Mononuclear cell (primary cell): Measurements from ENCODE around the gene CAND1. TPM values are rescaled to one million over a fixed set of nuclear protein-coding genes. Genes with fewer than 3 reads are reported as not detected.

Experiments
- H3K27me3 ChIP-seq: 2 replicates; pipeline ENCODE4 v1.6.0; 2011; ENCODE audit warnings: low read length, control low read depth; ENCODE audit not compliant: insufficient read depth
- H3K4me1 ChIP-seq: 2 replicates; pipeline ENCODE4 v1.5.1; 2011; ENCODE audit warnings: mild to moderate bottlenecking, low read length, control low read depth; ENCODE audit not compliant: insufficient read depth
- H3K4me3 ChIP-seq: 2 replicates; pipeline ENCODE4 v1.5.1; 2011; ENCODE audit warnings: mild to moderate bottlenecking, low read length, moderate library complexity
- H3K9me3 ChIP-seq: 2 replicates; pipeline ENCODE4 v1.5.1; 2011; ENCODE audit warnings: low read depth, mild to moderate bottlenecking, control low read depth, low read length
- total RNA-seq: library from RNA; depleted of rRNA; stranded (reverse); fragments of >200 nt; gene quantifications from one replicate; pipeline ENCODE4 v1.2.3, GENCODE V29; 2012

Gene CAND1
- total RNA-seq, 1 donor = 127 TPM

DNA sequence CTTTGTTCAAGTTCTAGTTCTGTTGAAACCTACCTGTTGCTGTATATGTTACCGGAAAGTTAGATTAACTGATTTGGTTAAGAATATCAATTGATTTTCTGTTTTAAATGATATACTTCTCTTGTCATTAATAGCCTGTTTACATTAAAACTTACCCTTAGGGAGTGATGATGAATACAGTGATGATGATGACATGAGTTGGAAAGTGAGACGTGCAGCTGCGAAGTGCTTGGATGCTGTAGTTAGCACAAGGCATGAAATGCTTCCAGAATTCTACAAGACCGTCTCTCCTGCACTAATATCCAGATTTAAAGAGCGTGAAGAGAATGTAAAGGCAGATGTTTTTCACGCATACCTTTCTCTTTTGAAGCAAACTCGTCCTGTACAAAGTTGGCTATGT lies 33.0 kb downstream of the CAND1 start:
- H3K9me3 ChIP-seq = no peaks in the 10 kb centered on the region
- H3K27me3 ChIP-seq = no peaks in the 10 kb centered on the region
- H3K4me1 ChIP-seq = no peaks in the 10 kb centered on the region
- no peak overlapping the region for H3K4me3 ChIP-seq

DNA sequence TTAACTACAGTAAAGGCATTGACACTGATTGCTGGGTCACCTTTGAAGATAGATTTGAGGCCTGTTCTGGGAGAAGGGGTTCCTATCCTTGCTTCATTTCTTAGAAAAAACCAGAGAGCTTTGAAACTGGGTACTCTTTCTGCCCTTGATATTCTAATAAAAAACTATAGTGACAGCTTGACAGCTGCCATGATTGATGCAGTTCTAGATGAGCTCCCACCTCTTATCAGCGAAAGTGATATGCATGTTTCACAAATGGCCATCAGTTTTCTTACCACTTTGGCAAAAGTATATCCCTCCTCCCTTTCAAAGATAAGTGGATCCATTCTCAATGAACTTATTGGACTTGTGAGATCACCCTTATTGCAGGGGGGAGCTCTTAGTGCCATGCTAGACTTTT lies 36.4 kb downstream of the CAND1 start:
- H3K27me3 ChIP-seq = no peaks in the 10 kb centered on the region
- H3K4me1 ChIP-seq = no peaks in the 10 kb centered on the region
- H3K4me3 ChIP-seq = no peak overlapping the region
- H3K9me3 ChIP-seq = no peaks in the 10 kb centered on the region

DNA sequence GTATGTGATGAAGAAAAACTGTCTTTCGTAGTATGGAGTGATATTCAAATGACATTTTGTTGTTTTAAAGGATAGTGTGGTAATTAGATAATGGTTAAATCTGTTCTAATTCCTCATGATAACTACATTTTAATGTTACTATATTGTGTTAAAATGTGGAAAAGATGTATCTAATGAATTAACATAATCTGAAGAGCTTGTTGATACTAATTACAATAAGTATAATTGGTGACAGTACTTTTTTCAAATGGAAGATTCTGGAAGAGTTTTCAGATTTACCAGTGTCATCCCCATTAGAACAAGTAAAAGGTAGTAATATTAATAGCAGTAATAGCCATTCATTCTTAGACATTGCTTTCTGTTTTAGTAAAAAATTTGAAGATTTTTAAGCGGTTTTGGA lies 37.6 kb downstream of the CAND1 start:
- Histone ChIP-seq H3K4me1 (no peaks in the 10 kb centered on the region), H3K9me3 (no peaks in the 10 kb centered on the region), H3K4me3 (no peak overlapping the region), H3K27me3 (no peaks in the 10 kb centered on the region)

DNA sequence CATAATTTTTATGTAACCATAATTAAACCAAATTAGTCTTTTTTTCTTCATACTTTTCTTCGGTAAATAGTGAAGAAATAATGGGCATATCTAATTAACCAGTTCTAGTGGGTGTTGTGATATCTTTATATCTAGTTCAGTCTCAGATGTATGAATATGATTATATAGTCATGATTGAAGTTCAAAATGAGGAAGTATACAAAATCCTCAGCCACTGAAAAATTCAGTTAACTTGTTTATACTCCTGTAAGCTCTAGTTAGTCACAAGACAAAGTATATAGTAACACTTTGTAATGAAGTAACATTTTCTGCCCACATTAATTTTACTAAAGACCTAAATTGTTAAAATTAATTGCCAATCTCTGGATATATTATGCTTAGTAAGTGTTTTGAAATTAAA lies 46.5 kb downstream of the CAND1 start:
- no peaks in the 10 kb centered on the region for H3K4me1 ChIP-seq
- H3K4me3 ChIP-seq = no peak overlapping the region
- no peaks in the 10 kb centered on the region for H3K9me3 ChIP-seq
- H3K27me3 ChIP-seq = no peaks in the 10 kb centered on the region

DNA sequence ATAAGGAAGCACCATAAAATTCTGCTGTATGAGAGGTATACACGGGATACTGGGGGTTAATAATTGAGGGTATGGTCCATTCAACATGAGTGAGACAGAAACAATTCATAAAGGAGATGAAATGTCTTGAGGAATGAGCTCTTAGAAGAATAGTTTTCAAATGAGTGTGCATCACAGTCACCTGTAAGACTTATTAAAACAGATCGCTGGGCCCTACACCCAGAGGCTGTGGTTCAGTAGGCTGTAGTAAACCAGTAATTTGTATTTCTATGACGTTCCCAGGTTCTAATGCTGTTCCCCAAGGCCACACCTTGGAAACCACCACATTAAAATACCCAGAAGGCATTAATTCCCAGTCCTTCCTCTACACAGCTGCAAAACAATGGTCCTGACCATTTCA lies 49.6 kb downstream of the CAND1 start:
- no peaks in the 10 kb centered on the region for H3K9me3 ChIP-seq
- H3K4me3 ChIP-seq = no peak overlapping the region
- no peaks in the 10 kb centered on the region for H3K4me1 ChIP-seq

DNA sequence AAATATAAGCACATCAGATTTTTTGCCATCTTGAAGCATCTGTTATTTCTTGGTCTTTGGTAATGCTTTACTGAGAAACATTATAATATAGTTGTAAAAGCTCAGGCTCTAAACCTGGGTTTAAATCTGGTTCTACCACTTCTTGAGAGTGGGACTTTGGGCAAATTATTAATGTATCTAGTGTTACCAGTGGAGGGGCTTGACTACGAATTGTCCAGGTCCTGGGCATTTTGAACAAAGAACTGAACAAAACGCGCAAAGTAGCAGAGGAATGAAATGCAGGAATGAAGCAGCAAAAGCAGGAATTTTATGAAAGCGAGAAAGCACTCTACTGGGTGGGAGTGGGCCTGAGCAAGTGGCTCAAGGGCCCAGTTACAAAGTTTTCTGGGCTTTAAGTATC lies 50.8 kb downstream of the CAND1 start:
- Histone ChIP-seq H3K27me3 (no peaks in the 10 kb centered on the region), H3K9me3 (no peaks in the 10 kb centered on the region), H3K4me3 (no peak overlapping the region), H3K4me1 (no peaks in the 10 kb centered on the region)

More for the DNA sequence above, 49.6 kb downstream of the CAND1 start:
- no peaks in the 10 kb centered on the region for H3K27me3 ChIP-seq

DNA sequence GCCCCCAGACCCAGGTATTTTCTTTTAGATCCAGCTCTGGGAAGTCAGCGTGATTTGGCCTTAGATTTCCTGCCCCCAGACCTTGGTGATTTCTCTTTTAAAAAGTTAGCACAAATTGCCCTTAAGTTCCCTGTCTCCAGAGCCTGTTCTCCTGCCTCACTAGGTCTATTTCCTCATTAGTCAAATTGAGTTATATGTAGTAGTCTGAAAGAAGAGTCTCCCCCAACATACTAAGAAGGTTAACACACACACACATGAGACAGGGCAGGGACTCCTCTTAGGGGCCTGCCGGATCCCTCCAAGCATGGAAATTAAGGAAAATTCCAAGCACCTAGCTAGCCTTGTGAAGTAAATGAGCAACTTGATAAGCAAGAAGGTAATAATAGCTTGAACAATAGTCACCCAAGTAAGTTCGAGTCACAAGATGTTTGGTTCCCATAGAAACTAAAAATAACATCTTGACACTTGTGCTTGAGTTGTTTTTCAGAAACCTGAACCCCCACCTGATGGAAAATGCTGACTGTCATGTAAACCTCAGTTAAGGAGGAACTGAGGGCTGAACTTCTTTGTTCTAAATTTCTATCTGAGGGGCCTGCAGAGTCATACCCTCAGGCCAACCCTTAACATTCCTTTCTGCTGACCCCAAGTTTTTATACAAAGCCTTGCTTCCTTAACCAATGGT lies 51.6 kb downstream of the CAND1 start:
- no peaks in the 10 kb centered on the region for H3K9me3 ChIP-seq
- no peaks in the 10 kb centered on the region for H3K4me1 ChIP-seq
- H3K4me3 ChIP-seq = no peak overlapping the region
- H3K27me3 ChIP-seq = no peaks in the 10 kb centered on the region

DNA sequence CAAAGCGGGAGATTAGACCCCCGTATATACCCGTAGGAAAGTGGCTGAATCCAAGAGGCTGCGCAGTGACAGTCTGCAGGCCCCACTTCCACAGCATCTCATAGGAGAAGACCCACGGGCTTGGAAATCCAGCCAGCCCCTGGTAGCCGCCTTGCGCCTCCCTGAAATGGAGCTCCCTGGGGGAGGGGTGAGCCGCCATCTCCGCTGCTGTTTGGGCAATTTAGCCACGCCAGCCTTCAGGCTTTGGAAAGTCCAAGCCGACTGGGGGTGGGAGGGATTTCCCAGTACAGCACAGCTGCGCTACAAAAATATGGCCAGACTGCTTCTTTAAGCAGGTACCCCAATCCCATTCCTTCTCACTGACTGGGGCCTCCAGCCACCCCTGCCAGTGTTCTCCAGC lies 53.4 kb downstream of the CAND1 start:
- no peaks in the 10 kb centered on the region for H3K9me3 ChIP-seq
- no peaks in the 10 kb centered on the region for H3K27me3 ChIP-seq
- H3K4me1 ChIP-seq = no peaks in the 10 kb centered on the region
- H3K4me3 ChIP-seq = no peak overlapping the region

DNA sequence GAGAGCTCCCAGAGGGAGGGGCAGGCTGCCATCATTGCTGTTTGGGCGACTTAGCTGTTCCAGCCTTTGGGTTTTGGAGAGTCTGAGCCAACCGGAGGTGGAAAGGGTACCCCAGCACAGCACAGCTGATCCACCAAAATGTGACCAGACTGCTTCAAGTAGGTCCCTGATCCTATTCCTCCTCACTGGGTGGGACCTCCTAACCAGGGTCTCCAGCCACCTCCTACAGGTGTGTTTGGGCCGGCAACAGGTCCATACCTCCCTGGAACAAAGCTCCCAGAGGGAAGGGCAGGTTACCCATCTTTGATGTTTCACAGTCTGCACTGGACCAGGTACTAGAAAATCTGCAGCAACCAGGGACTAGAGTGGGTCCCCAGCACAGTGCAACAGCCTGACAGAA lies 53.8 kb downstream of the CAND1 start:
- Histone ChIP-seq H3K4me3 (no peak overlapping the region), H3K9me3 (no peaks in the 10 kb centered on the region), H3K27me3 (no peaks in the 10 kb centered on the region), H3K4me1 (no peaks in the 10 kb centered on the region)

DNA sequence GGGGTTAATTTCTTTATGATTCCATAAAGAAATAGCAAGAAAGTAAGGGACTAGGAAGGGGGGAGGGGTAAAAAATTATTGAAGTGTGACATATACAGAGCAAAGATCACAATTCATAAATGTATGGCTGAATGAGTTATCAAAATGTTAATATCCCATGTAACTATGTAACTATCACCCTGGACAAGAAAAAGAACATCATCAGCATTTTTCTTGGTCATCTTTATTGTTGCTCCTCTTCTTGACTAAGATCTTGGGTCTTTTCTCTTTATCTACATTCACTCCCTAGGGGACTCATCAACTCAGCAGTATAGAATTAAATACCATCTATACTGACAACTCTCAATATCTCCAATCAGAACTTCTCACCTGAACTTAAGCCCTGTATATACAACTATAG lies 57.5 kb downstream of the CAND1 start:
- Histone ChIP-seq H3K4me1 (no peaks in the 10 kb centered on the region), H3K27me3 (no peaks in the 10 kb centered on the region), H3K9me3 (no peaks in the 10 kb centered on the region), H3K4me3 (no peak overlapping the region)

DNA sequence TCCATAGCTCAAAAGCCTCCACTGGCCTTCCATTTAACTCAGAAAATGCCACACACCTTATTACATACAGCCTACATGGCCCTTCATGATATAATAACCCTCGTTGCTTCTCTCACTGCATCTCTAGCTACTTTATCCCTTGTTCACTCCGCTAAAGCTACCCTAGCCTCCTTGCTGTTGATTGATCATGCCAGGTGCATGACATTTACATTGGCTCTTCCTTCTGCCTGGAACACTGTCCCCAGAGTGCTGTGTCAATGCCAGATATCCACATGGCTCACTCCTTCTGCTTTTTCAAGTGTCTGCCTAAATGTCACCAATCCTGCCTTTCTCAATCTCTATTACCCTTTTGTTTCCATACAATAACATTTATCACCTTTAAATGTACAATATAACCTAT lies 58.3 kb downstream of the CAND1 start:
- Histone ChIP-seq H3K4me1 (no peaks in the 10 kb centered on the region), H3K9me3 (no peaks in the 10 kb centered on the region), H3K27me3 (no peaks in the 10 kb centered on the region), H3K4me3 (no peak overlapping the region)

DNA sequence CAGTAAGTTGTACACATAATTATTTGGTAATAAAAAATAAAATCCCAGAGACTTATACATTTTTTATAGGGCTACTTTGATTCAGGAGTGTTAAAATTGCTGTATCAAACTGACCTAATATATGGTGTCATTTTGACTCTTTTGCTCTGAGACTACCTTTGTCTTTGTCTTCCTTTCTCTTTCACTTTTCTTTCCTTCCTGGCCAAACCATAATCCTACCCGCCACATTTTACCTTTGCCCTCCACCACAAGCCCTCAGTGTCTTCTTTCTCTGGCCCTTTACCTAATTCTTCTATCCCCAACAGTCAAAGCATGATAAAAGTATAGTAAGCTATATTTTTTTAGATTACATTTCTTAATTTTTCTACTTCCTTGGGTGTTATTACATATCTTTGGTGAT lies 62.0 kb downstream of the CAND1 start:
- H3K4me1 ChIP-seq = no peaks in the 10 kb centered on the region
- H3K27me3 ChIP-seq = no peaks in the 10 kb centered on the region
- no peaks in the 10 kb centered on the region for H3K9me3 ChIP-seq
- no peak overlapping the region for H3K4me3 ChIP-seq

DNA sequence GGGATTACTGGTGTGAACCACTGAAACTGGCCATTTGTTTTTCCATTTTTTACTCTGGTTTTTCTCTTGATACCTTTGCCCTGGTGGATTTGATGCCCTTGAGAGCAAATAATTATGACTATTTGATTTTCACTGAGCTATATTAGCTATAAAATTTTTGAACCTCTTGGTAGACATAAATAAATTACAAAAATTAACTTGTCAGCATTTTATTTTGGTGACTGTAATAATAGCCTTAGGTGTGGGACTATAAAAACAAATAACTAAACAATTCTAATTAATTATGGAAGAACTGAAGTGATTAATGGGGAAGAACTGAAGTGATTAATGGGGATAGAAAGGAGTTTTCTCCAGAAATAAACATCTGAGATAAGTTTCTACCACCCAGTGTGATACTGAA lies 62.7 kb downstream of the CAND1 start:
- Histone ChIP-seq H3K27me3 (no peaks in the 10 kb centered on the region), H3K4me1 (no peaks in the 10 kb centered on the region), H3K4me3 (no peak overlapping the region), H3K9me3 (no peaks in the 10 kb centered on the region)

DNA sequence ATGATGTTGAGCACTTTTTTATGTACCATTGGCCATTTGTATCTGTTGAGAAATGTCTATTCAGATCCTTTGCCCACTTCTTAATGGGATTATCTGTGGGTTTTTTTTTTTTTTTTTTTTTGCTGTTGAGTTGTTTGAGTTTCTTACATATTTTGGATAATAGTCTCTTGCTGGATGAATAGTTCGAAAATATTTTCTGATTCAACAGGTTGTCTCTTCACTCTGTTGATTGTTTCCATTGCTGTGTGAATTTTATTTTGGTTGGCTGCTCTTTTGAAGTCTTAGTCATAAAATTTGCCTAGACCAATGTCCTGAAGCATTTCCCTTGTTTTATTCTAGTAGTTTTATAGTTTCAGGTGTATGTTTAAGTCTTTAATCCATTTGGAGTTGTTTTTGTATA lies 64.5 kb downstream of the CAND1 start:
- H3K9me3 ChIP-seq = peaks cover 10% of the 10 kb centered on the region
- H3K4me1 ChIP-seq = no peaks in the 10 kb centered on the region
- no peak overlapping the region for H3K4me3 ChIP-seq
- H3K27me3 ChIP-seq = no peaks in the 10 kb centered on the region

DNA sequence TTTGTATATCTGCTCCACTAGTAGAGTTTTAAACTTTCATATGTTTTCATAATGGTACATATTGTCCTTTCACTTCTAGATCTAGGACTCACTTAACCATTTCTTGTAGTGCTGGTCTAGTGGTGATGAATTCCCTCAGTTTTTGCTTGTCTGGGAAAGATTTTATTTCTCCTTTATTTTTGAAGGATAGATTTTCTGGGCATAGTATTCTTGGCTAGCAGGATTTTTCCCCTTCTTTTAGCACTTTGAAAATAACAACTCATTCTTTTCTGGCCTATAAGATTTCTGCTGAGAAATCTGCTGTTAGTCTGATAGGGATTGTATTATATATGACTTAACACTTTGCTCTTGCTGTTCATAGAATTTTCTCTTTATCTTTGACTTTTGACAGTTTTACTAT lies 69.3 kb downstream of the CAND1 start:
- no peak overlapping the region for H3K4me3 ChIP-seq
- no peaks in the 10 kb centered on the region for H3K27me3 ChIP-seq
- no peaks in the 10 kb centered on the region for H3K4me1 ChIP-seq
- H3K9me3 ChIP-seq = peaks cover 19% of the 10 kb centered on the region

DNA sequence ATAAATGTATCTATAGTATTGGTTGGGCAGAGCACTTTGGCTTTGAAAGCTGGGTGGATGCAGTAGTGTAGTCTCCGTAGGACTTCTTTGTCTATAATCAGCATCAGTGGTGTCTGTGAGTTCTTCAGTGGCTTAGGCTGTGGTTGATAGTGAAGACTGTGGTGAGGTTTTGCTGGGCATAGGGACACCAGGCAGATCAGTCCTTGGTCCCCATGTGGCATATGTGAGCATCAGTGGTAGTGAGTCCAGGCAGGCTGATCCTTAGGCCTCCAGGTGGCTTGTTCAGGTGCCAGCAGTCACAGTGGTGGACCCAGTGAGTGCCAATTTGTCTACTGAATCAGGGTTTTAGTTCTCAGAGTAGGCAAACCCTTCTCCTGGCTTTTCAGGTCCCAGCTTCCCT lies 70.4 kb downstream of the CAND1 start:
- Histone ChIP-seq H3K27me3 (no peaks in the 10 kb centered on the region), H3K9me3 (peaks cover 19% of the 10 kb centered on the region), H3K4me1 (no peaks in the 10 kb centered on the region), H3K4me3 (no peak overlapping the region)
